Fibroblast of lung (primary cell): ENCODE results near the gene CNN3. TPM values are rescaled to one million over a fixed set of nuclear protein-coding genes. Genes with fewer than 3 reads are reported as not detected.

Experiments used
- DNase-seq, 2 donors: peaks; one replicate each; pipeline versions ENCODE4 v3.0.0 to v3.0.0-alpha.2; 2010; ENCODE audit warnings: low read depth in 2 of 2
- H2AFZ ChIP-seq: 2 replicates; pipeline ENCODE4 v1.5.1; 2012; ENCODE audit warnings: low read length, control low read depth, inconsistent platforms
- H3K27ac ChIP-seq: 2 replicates; pipeline ENCODE4 v1.5.1; 2011; ENCODE audit warnings: low read length, control low read depth; ENCODE audit not compliant: insufficient read depth
- H3K27me3 ChIP-seq: 2 replicates; pipeline ENCODE4 v1.5.1; 2011; ENCODE audit warnings: mild to moderate bottlenecking, low read length; ENCODE audit not compliant: control insufficient read depth, insufficient read depth
- H3K36me3 ChIP-seq: 2 replicates; pipeline ENCODE4 v1.5.1; 2011; ENCODE audit warnings: low read length; ENCODE audit not compliant: control insufficient read depth, insufficient read depth
- H3K4me1 ChIP-seq: 2 replicates; pipeline ENCODE4 v1.5.1; 2011; ENCODE audit warnings: low read length; ENCODE audit not compliant: control insufficient read depth, insufficient read depth; ENCODE audit errors: extremely low read depth
- H3K4me2 ChIP-seq: 2 replicates; pipeline ENCODE4 v1.5.1; 2011; ENCODE audit warnings: low read length, control low read depth; ENCODE audit not compliant: insufficient read depth; ENCODE audit errors: extremely low read depth
- H3K4me3 ChIP-seq, 4 experiments: fragments of 200-600 bp in 1 of 4; sonication (generic) in 1 of 4; replicated peaks in 1 of 4; 2 replicates each; pipeline ENCODE4 v1.5.1; 2011 to 2016; ENCODE audit warnings: low read length in 4 of 4, low read depth in 3 of 4, mild to moderate bottlenecking in 3 of 4, control low read depth in 2 of 4, inconsistent platforms in 1 of 4, mixed read lengths in 1 of 4; ENCODE audit not compliant: insufficient read depth in 1 of 4; ENCODE audit errors: control extremely low read depth in 1 of 4
- H3K79me2 ChIP-seq: 2 replicates; pipeline ENCODE4 v1.5.1; 2012; ENCODE audit warnings: mild to moderate bottlenecking, low read length, inconsistent platforms; ENCODE audit not compliant: control insufficient read depth, insufficient read depth
- H3K9ac ChIP-seq: 2 replicates; pipeline ENCODE4 v1.5.1; 2011; ENCODE audit warnings: mild to moderate bottlenecking, low read length, control low read depth; ENCODE audit not compliant: insufficient read depth
- H3K9me3 ChIP-seq: 2 replicates; pipeline ENCODE4 v1.5.1; 2012; ENCODE audit warnings: low read depth, low read length; ENCODE audit not compliant: control insufficient read depth, insufficient read depth
- H4K20me1 ChIP-seq: 2 replicates; pipeline ENCODE4 v1.5.1; 2011; ENCODE audit warnings: low read length; ENCODE audit not compliant: control insufficient read depth, insufficient read depth; ENCODE audit errors: extremely low read depth
- CTCF ChIP-seq, 2 donors: IDR thresholded peaks in 1 of 2; conservative IDR thresholded peaks in 1 of 2; 1 replicate in 1 of 2; 2 replicates in 1 of 2; pipeline ENCODE4 v1.5.1; 2011 to 2012; ENCODE audit warnings: low read length in 2 of 2, control low read depth in 1 of 2, inconsistent platforms in 1 of 2, low read depth in 1 of 2, mild to moderate bottlenecking in 1 of 2
- EZH2 ChIP-seq: IDR thresholded peaks from 2 replicates; pipeline ENCODE4 v1.5.1; 2012; ENCODE audit warnings: low read length, control low read depth, mild to moderate bottlenecking; ENCODE audit errors: missing control alignments
- polyA plus RNA-seq, 2 donors: library from polyadenylated mRNA; depleted of rRNA in 1 of 2; stranded (reverse) in 1 of 2; unstranded in 1 of 2; fragments of >200 nt; gene quantifications; 2 replicates each; pipeline ENCODE4 v1.2.1, GENCODE V29; 2011 to 2012; ENCODE audit warnings: missing spikeins in 1 of 2
- total RNA-seq: library from RNA; depleted of rRNA; stranded (reverse); fragments of >200 nt; gene quantifications from 2 replicates; pipeline ENCODE4 v1.2.1, GENCODE V29; 2014

Gene CNN3
- total and polyA plus RNA-seq, 2 donors (not counting 1 experiment from before 2014, with no cell fraction given), result 601 to 670 TPM

GRCh38 chr1:94925004-94925403 is 1.9 kb downstream of the CNN3 start:
- DNase-seq, result peak; percentile 34 to 83
- Histone ChIP-seq H3K36me3 (no peaks in the 10 kb centered on the region), H3K4me2 (peak overlapping the region; percentile 98), H3K9me3 (no peaks in the 10 kb centered on the region), H4K20me1 (no peaks in the 10 kb centered on the region), H3K4me1 (peaks cover 13% of the 10 kb centered on the region), H3K9ac (peak overlapping the region; percentile 93), H3K27me3 (no peaks in the 10 kb centered on the region), H3K4me3 (peak overlapping the region; percentile 68 to 91 (median 88)), H3K27ac (peak overlapping the region; percentile 82), H2AFZ (no peak overlapping the region), H3K79me2 (peaks cover 89% of the 10 kb centered on the region)
- TF ChIP-seq EZH2 (no peak), CTCF (conservative IDR thresholded peaks at IDR 0.05 in 1 of 2, IDR thresholded peaks at IDR 0.05 in 1 of 2; ENCODE audit: low read depth in 1 of 2, low read length in 2 of 2) (no peak)

- TF ChIP-seq CTCF (conservative IDR thresholded peaks at IDR 0.05 in 1 of 2, IDR thresholded peaks at IDR 0.05 in 1 of 2; ENCODE audit: low read depth in 1 of 2, low read length in 2 of 2), result no peak
- peaks cover 93% of the 10 kb centered on the region for H3K79me2 ChIP-seq
- peak overlapping the region; percentile 33 to 88 (median 65) for H3K4me3 ChIP-seq
- no peaks in the 10 kb centered on the region for H3K27me3 ChIP-seq
- no peaks in the 10 kb centered on the region for H3K9me3 ChIP-seq
- DNase-seq, result peak; percentile 43 to 92
- H3K4me2 ChIP-seq, result peak overlapping the region; percentile 98
- H3K27ac ChIP-seq, result peak overlapping the region; percentile 61
- peaks cover 17% of the 10 kb centered on the region for H3K4me1 ChIP-seq
- H3K9ac ChIP-seq, result no peak overlapping the region
- peaks cover 4% of the 10 kb centered on the region for H4K20me1 ChIP-seq
- no peaks in the 10 kb centered on the region for H3K36me3 ChIP-seq
- no peak overlapping the region for H2AFZ ChIP-seq
Measured at GRCh38 chr1:94922761-94923331, 4.1 kb downstream of the CNN3 start.

DNA sequence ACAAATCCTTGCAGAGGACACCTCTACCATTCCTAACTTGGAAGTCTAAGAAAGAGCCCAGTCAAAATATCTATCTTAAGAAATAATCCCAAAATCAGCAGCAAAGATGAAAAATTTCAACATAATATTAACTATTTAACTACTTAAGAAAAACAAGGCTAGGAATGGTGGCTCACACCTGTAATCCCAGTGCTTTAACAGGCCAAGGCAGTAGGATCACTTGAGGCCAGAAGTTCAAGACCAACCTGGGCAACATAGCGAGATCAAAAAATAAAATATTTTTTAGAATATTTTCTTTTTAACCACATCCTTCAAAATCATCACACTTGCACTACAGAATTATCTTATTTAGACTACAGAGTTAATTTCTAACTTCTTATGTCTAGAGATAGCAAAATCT is 4.9 kb downstream of the CNN3 start:
- H3K27ac ChIP-seq, result no peak overlapping the region
- H3K9ac ChIP-seq, result no peak overlapping the region

More for the DNA sequence above, 4.9 kb downstream of the CNN3 start:
- Histone ChIP-seq H3K9me3 (no peaks in the 10 kb centered on the region), H3K4me3 (peak overlapping the region in 3 of 4 experiments; percentile 10 to 88 (median 87)), H3K4me2 (peak overlapping the region; percentile 98), H2AFZ (no peak overlapping the region), H3K27me3 (no peaks in the 10 kb centered on the region), H3K79me2 (peaks cover 99% of the 10 kb centered on the region), H3K36me3 (no peaks in the 10 kb centered on the region), H3K4me1 (peaks cover 20% of the 10 kb centered on the region), H4K20me1 (peaks cover 6% of the 10 kb centered on the region)
- no peak for TF ChIP-seq CTCF (conservative IDR thresholded peaks at IDR 0.05 in 1 of 2, IDR thresholded peaks at IDR 0.05 in 1 of 2; ENCODE audit: low read depth in 1 of 2, low read length in 2 of 2)
- no peak for TF ChIP-seq EZH2
- no peak for DNase-seq
